Vagina (tissue), 2 donors: ENCODE measurements around the gene GPR150. TPM values are rescaled to one million over a fixed set of nuclear protein-coding genes. Genes with fewer than 3 reads are reported as not detected.
A peak's percentile ranks its signal among the peaks of the same experiment; 100 is the strongest.
"Not testable (repeated sequence)": the region's sequence is repeated elsewhere in the genome, so short reads cannot be mapped to it uniquely, and the experiment has no call there.

ENCODE experiments used
- DNase-seq, 2 donors: peaks; one replicate each; pipeline ENCODE4 v3.0.0-alpha.2; 2017; ENCODE audit errors: extremely low spot score in 2 of 2
- H3K27ac ChIP-seq: fragments of 200-600 bp; sonication (generic); one replicate; pipeline ENCODE4 v1.5.1; 2019
- H3K27me3 ChIP-seq: fragments of 200-600 bp; sonication (generic); one replicate; pipeline ENCODE4 v1.5.1; 2019
- H3K36me3 ChIP-seq, 2 donors: fragments of 200-600 bp; sonication (generic); one replicate each; pipeline ENCODE4 v1.5.1; 2017 to 2019
- H3K4me1 ChIP-seq: fragments of 200-600 bp; sonication (generic); one replicate; pipeline ENCODE4 v1.5.1; 2019
- H3K4me3 ChIP-seq, 2 donors: fragments of 200-600 bp; sonication (generic); 1 replicate in 1 of 2; 2 replicates in 1 of 2; pipeline ENCODE4 v1.5.1; 2016 to 2019
- H3K9me3 ChIP-seq: fragments of 200-600 bp; sonication (generic); one replicate; pipeline ENCODE4 v1.5.1; 2019
- POLR2A ChIP-seq, 2 donors: fragments of 450-650 bp; IDR thresholded peaks; one replicate each; pipeline ENCODE4 v1.6.1; 2017; ENCODE audit warnings: antibody characterized with exemption in 2 of 2, mild to moderate bottlenecking in 2 of 2, moderate library complexity in 2 of 2
- POLR2AphosphoS5 ChIP-seq, 2 donors: sonication (generic); formaldehyde crosslinking; IDR thresholded peaks; one replicate each; pipeline ENCODE4 v1.9.0; 2017; ENCODE audit warnings: antibody characterized with exemption in 2 of 2, mild to moderate bottlenecking in 2 of 2, low read depth in 1 of 2; ENCODE audit not compliant: insufficient read depth in 1 of 2
- intact Hi-C: fragments of 100-400 bp; cut with DNase I; formaldehyde crosslinking; loops from one replicate; pipeline ENCODE4 v1.15.1; 2023
- total RNA-seq: library from RNA; depleted of rRNA; stranded (reverse); fragments of >200 nt; gene quantifications from one replicate; pipeline ENCODE4 v1.2.3, GENCODE V29; 2016
- TF ChIP-seq, protein P1 (sequence below), 3 experiments: fragments of 450-650 bp in 2 of 3; fragments of 200-600 bp in 1 of 3; sonication (generic) in 1 of 3; IDR thresholded peaks; one replicate each; pipeline ENCODE4 v1.5.1; 2017 to 2019; ENCODE audit warnings: antibody characterized with exemption in 3 of 3, mild to moderate bottlenecking in 2 of 3, moderate library complexity in 2 of 3

Gene GPR150
- total RNA-seq, 1 donor from 2014 or later = 1.7 TPM

DNA sequence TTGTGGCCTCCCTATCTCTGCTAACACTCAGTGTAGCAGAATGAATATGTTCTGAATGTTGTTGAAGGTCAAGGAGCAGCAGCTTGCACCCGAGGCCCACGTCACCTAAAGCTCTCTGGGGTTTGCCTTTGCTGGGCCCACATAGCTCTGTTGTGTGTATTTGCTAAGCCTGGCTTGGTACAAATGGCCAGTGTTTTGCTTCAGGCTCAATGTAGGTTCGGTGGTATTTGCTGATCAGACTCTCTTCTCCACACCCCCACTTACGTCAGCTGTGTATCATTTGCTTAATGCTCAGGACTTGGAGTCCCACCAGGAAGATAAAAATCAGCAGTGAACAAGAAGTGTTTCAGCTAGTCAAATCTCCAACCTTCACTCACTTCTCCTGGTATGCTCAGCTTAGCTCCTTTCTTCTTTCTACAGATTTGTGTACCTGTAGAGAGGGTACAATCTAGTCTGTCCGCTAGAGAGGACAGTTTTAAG lies 21.9 kb downstream of the GPR150 start:
- intact Hi-C loops = loop anchor here (10.0 kb wide), 2 partner anchors 203 to 703 kb away; no protein-coding TSS in a partner anchor
- no peak for DNase-seq
- no peak overlapping the region for H3K4me3 ChIP-seq

DNA sequence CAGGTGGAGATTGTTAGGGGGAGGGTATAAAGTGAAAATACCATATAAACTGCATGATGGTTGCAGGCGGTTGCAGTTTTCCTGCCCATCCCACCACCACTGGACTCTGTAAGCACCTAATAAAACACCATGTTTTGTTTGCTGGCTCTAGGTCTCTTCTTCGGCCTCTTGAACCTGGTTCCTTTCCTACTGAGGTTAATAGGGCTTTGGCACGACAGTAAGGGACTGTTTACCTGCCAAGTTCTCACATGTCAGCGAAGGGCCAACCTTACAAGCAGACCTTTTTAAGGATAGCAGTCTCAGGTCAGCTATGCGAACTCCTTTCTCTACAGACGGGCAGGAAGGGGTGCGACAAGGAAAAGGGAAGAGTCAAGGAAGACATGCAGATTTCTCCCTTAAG lies 23.3 kb downstream of the GPR150 start:
- DNase-seq = no peak
- Histone ChIP-seq H3K9me3 (no peaks in the 10 kb centered on the region), H3K4me3 (no peak overlapping the region), H3K4me1 (peaks cover 9% of the 10 kb centered on the region), H3K27ac (no peak overlapping the region), H3K36me3 (no peaks in the 10 kb centered on the region), H3K27me3 (no peaks in the 10 kb centered on the region)
- intact Hi-C loops = loop anchor here (10.0 kb wide), 2 partner anchors 202 to 702 kb away; no protein-coding TSS in a partner anchor
- no peak for TF ChIP-seq POLR2A (IDR thresholded peaks at IDR 0.05)
- TF ChIP-seq, protein P1, sequence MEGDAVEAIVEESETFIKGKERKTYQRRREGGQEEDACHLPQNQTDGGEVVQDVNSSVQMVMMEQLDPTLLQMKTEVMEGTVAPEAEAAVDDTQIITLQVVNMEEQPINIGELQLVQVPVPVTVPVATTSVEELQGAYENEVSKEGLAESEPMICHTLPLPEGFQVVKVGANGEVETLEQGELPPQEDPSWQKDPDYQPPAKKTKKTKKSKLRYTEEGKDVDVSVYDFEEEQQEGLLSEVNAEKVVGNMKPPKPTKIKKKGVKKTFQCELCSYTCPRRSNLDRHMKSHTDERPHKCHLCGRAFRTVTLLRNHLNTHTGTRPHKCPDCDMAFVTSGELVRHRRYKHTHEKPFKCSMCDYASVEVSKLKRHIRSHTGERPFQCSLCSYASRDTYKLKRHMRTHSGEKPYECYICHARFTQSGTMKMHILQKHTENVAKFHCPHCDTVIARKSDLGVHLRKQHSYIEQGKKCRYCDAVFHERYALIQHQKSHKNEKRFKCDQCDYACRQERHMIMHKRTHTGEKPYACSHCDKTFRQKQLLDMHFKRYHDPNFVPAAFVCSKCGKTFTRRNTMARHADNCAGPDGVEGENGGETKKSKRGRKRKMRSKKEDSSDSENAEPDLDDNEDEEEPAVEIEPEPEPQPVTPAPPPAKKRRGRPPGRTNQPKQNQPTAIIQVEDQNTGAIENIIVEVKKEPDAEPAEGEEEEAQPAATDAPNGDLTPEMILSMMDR (IDR thresholded peaks at IDR 0.05) = no peak
- TF ChIP-seq POLR2AphosphoS5 (IDR thresholded peaks at IDR 0.05; ENCODE audit: insufficient read depth in 1 of 2, low read depth in 1 of 2) = no peak

More for the DNA sequence above, 21.9 kb downstream of the GPR150 start:
- Histone ChIP-seq H3K27ac (no peak overlapping the region), H3K36me3 (no peaks in the 10 kb centered on the region), H3K4me1 (no peaks in the 10 kb centered on the region), H3K9me3 (no peaks in the 10 kb centered on the region), H3K27me3 (no peaks in the 10 kb centered on the region)
- peak in 1 of 2 donors; percentile 61 for TF ChIP-seq POLR2AphosphoS5 (IDR thresholded peaks at IDR 0.05; ENCODE audit: insufficient read depth in 1 of 2, low read depth in 1 of 2)
- TF ChIP-seq, protein P1 (IDR thresholded peaks at IDR 0.05) = no peak
- TF ChIP-seq POLR2A (IDR thresholded peaks at IDR 0.05) = no peak

DNA sequence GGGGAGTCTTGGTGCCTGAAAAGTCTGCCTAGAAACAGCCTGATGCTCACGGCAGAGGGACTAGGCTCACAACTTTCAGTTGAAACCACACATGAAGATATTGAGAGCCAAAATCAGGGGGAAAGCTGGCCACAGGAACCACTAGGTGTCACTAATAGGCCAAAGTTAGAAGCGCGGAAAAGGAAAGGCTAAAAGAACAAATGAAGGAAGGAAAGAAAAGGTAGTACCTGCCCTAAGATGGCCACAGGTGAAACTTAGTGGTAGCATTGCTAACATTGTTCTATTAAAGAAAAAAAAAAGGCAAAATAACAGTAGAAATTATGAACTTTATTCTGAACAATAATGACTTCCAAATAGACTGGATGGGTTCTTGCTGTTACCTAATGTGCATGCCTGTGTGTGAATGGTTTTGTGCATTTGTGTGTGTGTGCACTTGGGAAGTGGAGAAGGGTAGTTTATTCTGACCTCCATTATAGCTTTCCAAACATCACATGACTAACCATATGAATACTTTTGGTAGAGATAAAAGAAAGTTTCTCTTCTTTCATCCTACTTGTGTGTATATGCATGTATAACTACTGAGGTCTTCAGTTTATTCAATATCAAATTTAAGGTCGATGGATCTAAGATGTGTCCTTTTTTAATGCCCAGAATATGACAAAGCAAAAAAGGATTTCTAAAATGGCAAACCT lies 24.6 kb downstream of the GPR150 start:
- no peaks in the 10 kb centered on the region for H3K9me3 ChIP-seq
- no peaks in the 10 kb centered on the region for H3K36me3 ChIP-seq
- no peaks in the 10 kb centered on the region for H3K27me3 ChIP-seq
- intact Hi-C loops = loop anchor here (10.0 kb wide), 2 partner anchors 200 to 700 kb away; no protein-coding TSS in a partner anchor
- H3K4me3 ChIP-seq = no peak overlapping the region
- DNase-seq = no peak
- TF ChIP-seq, protein P1 (IDR thresholded peaks at IDR 0.05) = peak; percentile 48 to 64 (median 56)
- TF ChIP-seq POLR2A (IDR thresholded peaks at IDR 0.05) (no peak), POLR2AphosphoS5 (IDR thresholded peaks at IDR 0.05; ENCODE audit: insufficient read depth in 1 of 2, low read depth in 1 of 2) (peak in 1 of 2 donors; percentile 63)
- H3K27ac ChIP-seq = peak overlapping the region; percentile 97
- H3K4me1 ChIP-seq = peaks cover 9% of the 10 kb centered on the region

DNA sequence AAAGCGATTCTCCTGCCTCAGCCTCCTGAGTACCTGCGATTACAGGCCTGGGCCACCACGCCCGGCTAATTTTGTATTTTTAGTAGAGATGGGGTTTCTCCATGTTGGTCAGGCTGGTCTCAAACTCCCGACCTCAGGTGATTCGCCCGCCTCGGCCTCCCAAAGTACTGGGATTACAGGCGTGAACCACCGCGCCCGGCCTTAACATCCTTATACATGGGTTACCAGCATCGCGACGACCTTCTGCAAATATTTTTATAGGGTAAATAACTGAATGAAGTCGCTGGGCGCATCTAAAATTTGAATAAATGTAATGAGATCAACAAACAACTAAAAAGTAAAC lies 26.3 kb downstream of the GPR150 start:
- Histone ChIP-seq H3K27ac (peak overlapping the region; percentile 97), H3K4me3 (peak overlapping the region; percentile 43 to 65)
- not testable (repeated sequence) for H3K27me3 ChIP-seq, H3K36me3 ChIP-seq, H3K4me1 ChIP-seq, DNase-seq, H3K9me3 ChIP-seq
- intact Hi-C loops = loop anchor here (2.0 to 10.0 kb wide), 3 partner anchors 85 to 699 kb away; partner anchors contain the start of gene RHOBTB3

DNA sequence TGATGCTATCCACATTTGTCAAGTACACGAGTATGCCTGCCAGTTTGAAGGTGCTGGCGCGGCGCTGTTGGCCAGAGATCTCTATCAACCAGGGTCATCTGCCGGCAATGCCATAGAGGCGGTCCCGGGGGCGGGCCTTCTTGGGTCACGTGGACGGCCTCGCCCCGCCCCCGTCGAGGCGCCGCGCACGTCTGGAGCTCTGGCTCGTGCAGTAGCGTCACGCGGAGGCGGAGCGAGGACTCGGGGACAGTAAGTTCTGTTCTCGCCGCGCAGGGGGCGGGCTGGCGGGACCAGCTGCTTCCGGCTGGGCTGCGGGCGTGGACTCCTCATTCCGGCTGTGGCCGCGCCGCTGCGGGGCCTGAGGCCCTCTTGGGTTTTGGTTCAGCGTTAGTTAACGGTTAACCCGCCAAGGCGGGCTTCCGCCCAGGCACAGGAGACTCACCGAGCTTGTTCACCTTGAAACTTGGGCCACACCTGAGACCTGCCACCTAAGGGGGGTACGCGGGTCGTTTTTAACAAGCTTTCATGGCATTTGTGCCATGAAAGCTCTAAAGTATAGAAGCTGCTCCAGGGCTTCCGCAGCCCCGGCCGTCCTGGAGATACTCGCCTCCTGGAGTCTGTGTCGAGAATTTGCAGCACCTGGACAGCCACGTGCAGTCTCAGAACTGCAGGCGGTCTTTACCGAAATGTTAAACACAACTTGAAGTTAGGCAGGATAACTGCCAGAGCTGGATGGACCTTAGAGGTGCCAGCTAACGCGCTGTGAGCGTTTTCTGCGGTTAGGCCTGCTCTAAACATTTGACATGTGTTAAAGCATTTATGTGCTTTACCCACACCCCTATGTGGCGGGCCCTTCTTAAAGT lies 26.9 kb downstream of the GPR150 start, which contains the start of gene RFESD:
RFESD (plus strand) TSS at position 209 of the 863 bp plus-strand sequence. CDS start 5,495 bp downstream, outside the sequence.
- intact Hi-C loops = loop anchor here (2.0 to 10.0 kb wide), 3 partner anchors 84 to 698 kb away; partner anchors contain the start of gene RHOBTB3
- H3K4me3 ChIP-seq = peak within 1 kb of the TSS; percentile 43 to 65
- H3K27me3 ChIP-seq = no peaks in the 10 kb centered on the region
- H3K9me3 ChIP-seq = no peaks in the 10 kb centered on the region
- H3K27ac ChIP-seq = peak within 1 kb of the TSS; percentile 97
- TF ChIP-seq POLR2A (IDR thresholded peaks at IDR 0.05) (peak in 1 of 2 donors; percentile 92), POLR2AphosphoS5 (IDR thresholded peaks at IDR 0.05; ENCODE audit: insufficient read depth in 1 of 2, low read depth in 1 of 2) (peak; percentile 98 to 99)
- TF ChIP-seq, protein P1 (IDR thresholded peaks at IDR 0.05) = peak in 1 of 3 experiments; percentile 11
- H3K36me3 ChIP-seq = no peaks in the 10 kb centered on the region
- peak in 1 of 2 donors; percentile 98 for DNase-seq
- peaks cover 9% of the 10 kb centered on the region for H3K4me1 ChIP-seq
